ENCODE measurements around the gene GRK1. TPM values are rescaled to one million over a fixed set of nuclear protein-coding genes. Genes with fewer than 3 reads are reported as not detected.
"Not testable (repeated sequence)": the region's sequence is repeated elsewhere in the genome, so short reads cannot be mapped to it uniquely, and the experiment has no call there.

The GRK1 gene
- total and polyA plus RNA-seq, 8 donors = 0.02 to 0.04 TPM; not detected in 6

DNA sequence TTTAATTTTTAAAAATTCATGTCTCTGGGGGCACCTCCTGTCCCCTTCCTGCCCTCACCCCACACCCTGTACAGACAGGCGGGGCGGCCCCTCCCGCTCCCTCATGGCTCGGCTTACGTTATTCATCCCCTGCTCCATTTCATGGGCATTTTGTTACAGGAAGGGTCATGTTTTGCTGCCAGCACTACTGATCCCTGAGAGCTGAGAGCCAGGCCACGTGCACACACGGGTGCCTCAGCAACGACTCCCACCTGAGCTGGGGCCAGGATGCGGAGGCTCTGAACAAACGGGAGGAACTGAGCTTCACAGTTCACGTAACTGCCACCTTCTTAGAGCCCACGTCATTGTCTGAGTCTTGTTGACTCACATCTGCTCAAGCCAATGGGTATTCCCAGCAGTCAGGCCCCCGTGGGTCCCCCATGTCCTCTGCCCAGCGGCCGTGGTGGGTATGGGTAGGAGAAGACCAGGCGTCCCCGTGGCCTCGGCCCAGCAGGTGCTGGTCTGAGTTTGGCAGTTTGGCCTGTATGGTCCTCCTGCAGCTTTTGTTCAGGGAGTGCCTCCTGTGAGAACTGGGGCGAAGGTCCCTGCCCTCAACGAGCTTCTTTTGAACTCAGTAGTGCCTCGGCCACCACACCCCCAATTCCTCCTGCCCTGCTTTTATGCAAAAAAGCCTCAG lies 75.6 kb downstream of the GRK1 start:
- peak in 2 of 6 donors; percentile 44 to 58 for DNase-seq
- no peak for ATAC-seq
- no peaks in the 10 kb centered on the region for H3K9me3 ChIP-seq
- no peak for FAIRE-seq
- no peaks in the 10 kb centered on the region for H3K4me1 ChIP-seq
- 60 to 70% methylated on average over 21 of the region's 21 CpGs for WGBS, 2 donors
- no peak overlapping the region for H3K4me3 ChIP-seq
- H3K36me3 ChIP-seq = no peaks in the 10 kb centered on the region
- TF ChIP-seq, protein P1, sequence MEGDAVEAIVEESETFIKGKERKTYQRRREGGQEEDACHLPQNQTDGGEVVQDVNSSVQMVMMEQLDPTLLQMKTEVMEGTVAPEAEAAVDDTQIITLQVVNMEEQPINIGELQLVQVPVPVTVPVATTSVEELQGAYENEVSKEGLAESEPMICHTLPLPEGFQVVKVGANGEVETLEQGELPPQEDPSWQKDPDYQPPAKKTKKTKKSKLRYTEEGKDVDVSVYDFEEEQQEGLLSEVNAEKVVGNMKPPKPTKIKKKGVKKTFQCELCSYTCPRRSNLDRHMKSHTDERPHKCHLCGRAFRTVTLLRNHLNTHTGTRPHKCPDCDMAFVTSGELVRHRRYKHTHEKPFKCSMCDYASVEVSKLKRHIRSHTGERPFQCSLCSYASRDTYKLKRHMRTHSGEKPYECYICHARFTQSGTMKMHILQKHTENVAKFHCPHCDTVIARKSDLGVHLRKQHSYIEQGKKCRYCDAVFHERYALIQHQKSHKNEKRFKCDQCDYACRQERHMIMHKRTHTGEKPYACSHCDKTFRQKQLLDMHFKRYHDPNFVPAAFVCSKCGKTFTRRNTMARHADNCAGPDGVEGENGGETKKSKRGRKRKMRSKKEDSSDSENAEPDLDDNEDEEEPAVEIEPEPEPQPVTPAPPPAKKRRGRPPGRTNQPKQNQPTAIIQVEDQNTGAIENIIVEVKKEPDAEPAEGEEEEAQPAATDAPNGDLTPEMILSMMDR (IDR thresholded peaks at IDR 0.05) = no peak
- intact Hi-C loops (cut with DNase I) = no loop called here
- no peaks in the 10 kb centered on the region for H3K27me3 ChIP-seq
- no peak overlapping the region for H3K27ac ChIP-seq

DNA sequence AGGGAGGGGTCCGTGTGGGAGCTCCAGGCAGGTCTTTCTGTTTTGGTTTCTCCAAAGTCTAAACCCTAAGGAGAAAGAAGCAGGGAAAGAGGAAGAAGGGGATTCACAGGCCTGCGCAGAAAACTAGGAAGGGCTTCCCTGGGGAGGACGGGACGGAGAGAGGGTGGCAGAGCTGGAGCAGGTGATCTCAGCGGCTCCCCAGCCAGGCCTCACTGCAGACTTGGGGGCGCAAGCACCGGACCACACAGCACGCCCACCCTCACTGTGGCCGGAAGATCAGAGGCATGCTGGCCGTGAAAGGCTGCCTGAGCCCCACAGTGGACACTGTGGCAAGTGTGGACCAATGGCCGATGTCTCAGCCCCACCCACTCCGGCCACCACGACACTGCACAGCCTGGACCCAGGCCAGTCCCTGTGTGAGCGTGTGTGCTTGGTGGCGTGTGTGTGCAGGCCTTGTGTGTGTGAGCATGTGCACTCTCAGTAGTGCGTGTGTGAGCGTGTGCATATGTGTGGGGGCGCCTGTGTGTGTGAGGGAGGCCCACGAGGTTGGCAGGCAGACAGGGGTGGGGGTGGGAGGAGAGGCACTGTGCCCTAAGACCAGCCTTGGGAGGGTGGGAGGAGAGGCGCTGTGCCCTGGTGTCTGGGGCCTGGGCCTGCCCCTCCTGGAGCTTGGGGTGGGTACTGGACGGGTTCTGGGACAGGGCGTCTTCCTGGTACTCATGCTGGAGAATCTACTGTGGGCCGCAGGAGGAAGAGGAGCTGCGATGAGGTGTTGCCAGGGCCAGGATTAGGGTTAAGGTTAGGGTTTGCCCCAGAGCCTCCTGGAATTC lies 76.6 kb downstream of the GRK1 start:
- FAIRE-seq (no peak), ATAC-seq (no peak), DNase-seq (peak in 2 of 6 donors; percentile 43 to 44)
- Histone ChIP-seq H3K4me3 (no peak overlapping the region), H3K27ac (no peak overlapping the region), H3K9me3 (no peaks in the 10 kb centered on the region), H3K36me3 (no peaks in the 10 kb centered on the region), H3K4me1 (no peaks in the 10 kb centered on the region), H3K27me3 (no peaks in the 10 kb centered on the region)
- 77 to 82% methylated on average over 23 to 24 of the region's 24 CpGs for WGBS, 2 donors
- intact Hi-C loops (cut with DNase I) = no loop called here
- TF ChIP-seq, protein P1 (IDR thresholded peaks at IDR 0.05) = no peak

DNA sequence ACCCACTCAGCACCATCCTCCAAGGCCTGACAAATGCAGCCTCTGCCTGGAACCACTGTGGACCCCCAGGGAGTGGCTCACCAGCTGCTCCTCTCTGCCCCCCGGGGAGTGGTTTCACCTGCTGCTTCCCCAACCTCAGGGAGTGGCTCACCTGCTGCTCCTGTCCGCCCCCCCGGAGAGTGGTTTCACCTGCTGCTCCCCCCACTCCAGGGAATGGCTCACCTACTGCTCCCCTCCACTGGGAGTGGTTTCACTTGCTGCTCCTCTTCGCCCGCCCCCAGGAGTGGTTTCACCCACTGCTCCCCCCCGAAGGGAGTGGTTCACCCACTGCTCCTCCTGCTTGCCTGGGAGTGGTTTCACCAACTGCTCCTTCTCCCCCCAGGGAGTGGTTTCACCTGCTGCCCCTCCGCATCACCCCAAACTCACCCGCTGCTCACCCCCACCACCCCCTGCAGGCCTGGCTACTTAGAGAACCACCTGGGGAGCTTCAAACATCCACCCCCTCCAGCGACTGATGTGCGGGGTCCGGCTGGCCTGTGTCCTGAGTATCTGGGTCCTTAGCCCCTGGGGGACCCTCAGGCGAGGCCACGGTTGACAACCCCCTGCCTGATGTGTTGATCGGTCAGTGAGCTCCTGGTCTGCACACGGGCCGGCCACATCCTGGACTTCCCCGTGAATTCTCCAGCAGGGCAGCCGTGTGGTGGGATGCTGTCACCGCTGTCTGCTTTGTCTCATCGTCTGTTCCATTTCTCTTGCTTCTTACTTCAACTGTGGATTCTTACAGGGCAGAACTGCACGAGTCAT lies 77.4 kb downstream of the GRK1 start:
- DNase-seq (peak in 2 of 6 donors; percentile 38 to 43), ATAC-seq (no peak), FAIRE-seq (no peak)
- no peaks in the 10 kb centered on the region for H3K4me1 ChIP-seq
- H3K9me3 ChIP-seq = no peaks in the 10 kb centered on the region
- no peaks in the 10 kb centered on the region for H3K36me3 ChIP-seq
- H3K27ac ChIP-seq = no peak overlapping the region
- intact Hi-C loops (cut with DNase I) = no loop called here
- TF ChIP-seq, protein P1 (IDR thresholded peaks at IDR 0.05) = no peak
- H3K27me3 ChIP-seq = no peaks in the 10 kb centered on the region
- WGBS, 2 donors = 64 to 73% methylated on average over 21 of the region's 21 CpGs
- H3K4me3 ChIP-seq = no peak overlapping the region

DNA sequence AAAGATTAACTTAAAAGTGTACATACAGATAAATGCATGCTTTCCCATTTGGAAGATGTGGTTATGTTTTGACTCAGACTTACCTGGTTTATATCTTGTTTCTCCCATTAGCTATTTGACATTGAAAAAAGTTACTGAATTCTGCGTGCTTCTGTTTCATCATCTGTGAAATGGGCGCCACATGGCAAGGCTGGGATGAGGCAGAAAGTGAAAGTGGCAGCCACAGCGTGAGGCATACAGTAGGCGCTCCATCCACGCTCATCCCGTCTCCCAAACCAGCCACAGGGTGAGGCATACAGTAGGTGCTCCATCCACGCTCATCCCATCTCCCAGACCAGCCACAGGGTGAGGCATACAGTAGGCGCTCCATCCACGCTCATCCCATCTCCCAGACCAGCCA lies 78.0 kb downstream of the GRK1 start:
- ATAC-seq = no peak
- no peak overlapping the region for H3K4me3 ChIP-seq
- intact Hi-C loops (cut with DNase I) = no loop called here
- no peaks in the 10 kb centered on the region for H3K9me3 ChIP-seq
- no peak for FAIRE-seq
- H3K27me3 ChIP-seq = no peaks in the 10 kb centered on the region
- H3K36me3 ChIP-seq = no peaks in the 10 kb centered on the region
- no peak for DNase-seq
- TF ChIP-seq, protein P1 (IDR thresholded peaks at IDR 0.05) = no peak
- H3K4me1 ChIP-seq = no peaks in the 10 kb centered on the region
- WGBS, 2 donors = 78 to 83% methylated on average over 7 to 9 of the region's 9 CpGs
- H3K27ac ChIP-seq = no peak overlapping the region

DNA sequence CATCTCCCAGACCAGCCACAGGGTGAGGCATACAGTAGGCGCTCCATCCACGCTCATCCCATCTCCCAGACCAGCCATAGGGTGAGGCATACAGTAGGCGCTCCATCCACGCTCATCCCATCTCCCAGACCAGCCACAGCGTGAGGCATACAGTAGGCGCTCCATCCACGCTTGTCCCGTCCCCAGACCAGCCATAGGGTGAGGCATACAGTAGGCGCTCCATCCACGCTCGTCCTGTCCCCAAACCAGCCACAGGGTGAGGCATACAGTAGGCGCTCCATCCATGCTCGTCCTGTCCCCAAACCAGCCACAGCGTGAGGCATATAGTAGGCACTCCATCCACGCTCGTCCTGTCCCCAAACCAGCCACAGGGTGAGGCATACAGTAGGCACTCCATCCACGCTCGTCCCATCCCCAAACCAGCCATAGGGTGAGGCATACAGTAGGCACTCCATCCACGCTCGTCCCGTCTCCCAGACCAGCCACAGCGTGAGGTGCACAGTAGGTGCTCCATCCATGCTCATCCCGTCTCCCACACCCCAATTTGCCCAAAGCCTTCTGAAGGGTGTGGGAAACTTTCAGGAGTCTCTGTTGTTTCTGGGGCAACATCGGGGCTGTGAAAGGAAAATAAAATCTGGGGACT lies 78.6 kb downstream of the GRK1 start:
- intact Hi-C loops (cut with DNase I); H3K27me3 ChIP-seq; H3K27ac ChIP-seq; H3K4me3 ChIP-seq; H3K9me3 ChIP-seq; H3K36me3 ChIP-seq; ATAC-seq; H3K4me1 ChIP-seq; FAIRE-seq: not testable (repeated sequence)
- peak in 1 of 6 donors; percentile 22 for DNase-seq
- 84 to 91% methylated on average over 24 of the region's 24 CpGs for WGBS, 2 donors

All from pancreas (tissue), 10 donors.